ENCODE results near the gene SLC9A9.

- TF ChIP-seq POLR2A (IDR thresholded peaks at IDR 0.05) = no peak
- no peak for TF ChIP-seq CTCF (IDR thresholded peaks at IDR 0.05)
Observed at GRCh38 chr3:143808030-143808429, 40.2 kb downstream of the SLC9A9 start.

All from right lobe of liver (tissue), 4 donors.